HG03103 (cell line): ENCODE data around the gene SRBD1.

Experiments used
- ATAC-seq: cut with Tn5 transposase; IDR thresholded peaks from one replicate; pipeline ENCODE4 v1.9.1; 2021; ENCODE audit warnings: low read depth; ENCODE audit not compliant: unreplicated experiment

SRBD1 gene

GRCh38 chr2:45483997-45484396 lies 127.1 kb downstream of the SRBD1 start:
- ATAC-seq, result no peak

- no peak for ATAC-seq
Observed at GRCh38 chr2:45477546-45477945, 133.5 kb downstream of the SRBD1 start.

- no peak for ATAC-seq
Observed at GRCh38 chr2:45470531-45470930, 140.5 kb downstream of the SRBD1 start.

GRCh38 chr2:45469314-45470099 lies 141.6 kb downstream of the SRBD1 start:
- ATAC-seq, result no peak

- no peak for ATAC-seq
Observed at GRCh38 chr2:45468279-45468678, 142.8 kb downstream of the SRBD1 start.

- no peak for ATAC-seq
Observed at GRCh38 chr2:45466053-45466452, 145.0 kb downstream of the SRBD1 start.

GRCh38 chr2:45460825-45461224 lies 150.2 kb downstream of the SRBD1 start:
- no peak for ATAC-seq

- ATAC-seq, result no peak
Observed at GRCh38 chr2:45459860-45460259, 151.2 kb downstream of the SRBD1 start.

- ATAC-seq, result no peak
Observed at GRCh38 chr2:45458909-45459563, 152.0 kb downstream of the SRBD1 start.

GRCh38 chr2:45457211-45457945 lies 153.7 kb downstream of the SRBD1 start:
- ATAC-seq, result no peak

- no peak for ATAC-seq
Observed at GRCh38 chr2:45452866-45453265, 158.2 kb downstream of the SRBD1 start.

- ATAC-seq, result no peak
Observed at GRCh38 chr2:45450634-45451033, 160.4 kb downstream of the SRBD1 start.

GRCh38 chr2:45448217-45448616 lies 162.8 kb downstream of the SRBD1 start:
- no peak for ATAC-seq

GRCh38 chr2:45446016-45446415 lies 165.1 kb downstream of the SRBD1 start:
- no peak for ATAC-seq

GRCh38 chr2:45445037-45445436 lies 166.0 kb downstream of the SRBD1 start:
- no peak for ATAC-seq

- no peak for ATAC-seq
Observed at GRCh38 chr2:45443012-45443411, 168.1 kb downstream of the SRBD1 start.

GRCh38 chr2:45442026-45442425 lies 169.0 kb downstream of the SRBD1 start:
- no peak for ATAC-seq

GRCh38 chr2:45441571-45441970 lies 169.5 kb downstream of the SRBD1 start:
- no peak for ATAC-seq

GRCh38 chr2:45439788-45440773 lies 171.0 kb downstream of the SRBD1 start:
- no peak for ATAC-seq
